Activated naive CD4-positive, alpha-beta T cell treated with anti-CD3 and anti-CD28 coated beads, Interleukin-2, amount 50 U/mL, for 24 hours (primary cell): ENCODE data around the gene PAX5.

ENCODE experiments used
- H3K27ac Mint-ChIP-seq: one replicate; pipeline ENCODE4 v1.8.0; 2021; ENCODE audit warnings: mild to moderate bottlenecking, mixed read lengths
- H3K27me3 Mint-ChIP-seq: one replicate; pipeline ENCODE4 v1.8.0; 2021; ENCODE audit warnings: mixed read lengths
- H3K36me3 Mint-ChIP-seq: one replicate; pipeline ENCODE4 v1.8.0; 2021; ENCODE audit warnings: mixed read lengths
- H3K4me1 Mint-ChIP-seq: one replicate; pipeline ENCODE4 v1.8.0; 2021; ENCODE audit warnings: mixed read lengths
- H3K4me3 Mint-ChIP-seq: one replicate; pipeline ENCODE4 v1.8.0; 2021; ENCODE audit warnings: mild to moderate bottlenecking, mixed read lengths
- H3K9me3 Mint-ChIP-seq: one replicate; pipeline ENCODE4 v1.8.0; 2021; ENCODE audit warnings: mixed read lengths

Gene PAX5

GRCh38 chr9:37042421-37042820 lies 8.4 kb upstream of the PAX5 start:
- H3K9me3 Mint-ChIP-seq: no peaks in the 10 kb centered on the region
- peaks cover 5% of the 10 kb centered on the region for H3K4me1 Mint-ChIP-seq
- H3K4me3 Mint-ChIP-seq: no peak overlapping the region
- peaks cover 40% of the 10 kb centered on the region for H3K27me3 Mint-ChIP-seq
- H3K27ac Mint-ChIP-seq: no peak overlapping the region
- no peaks in the 10 kb centered on the region for H3K36me3 Mint-ChIP-seq

- H3K4me3 Mint-ChIP-seq: no peak overlapping the region
- H3K9me3 Mint-ChIP-seq: no peaks in the 10 kb centered on the region
- H3K36me3 Mint-ChIP-seq: peaks cover 4% of the 10 kb centered on the region
- H3K27me3 Mint-ChIP-seq: peaks cover 52% of the 10 kb centered on the region
- peaks cover 20% of the 10 kb centered on the region for H3K4me1 Mint-ChIP-seq
- H3K27ac Mint-ChIP-seq: no peak overlapping the region
Observed at GRCh38 chr9:37040508-37041127, 6.5 kb upstream of the PAX5 start.

DNA sequence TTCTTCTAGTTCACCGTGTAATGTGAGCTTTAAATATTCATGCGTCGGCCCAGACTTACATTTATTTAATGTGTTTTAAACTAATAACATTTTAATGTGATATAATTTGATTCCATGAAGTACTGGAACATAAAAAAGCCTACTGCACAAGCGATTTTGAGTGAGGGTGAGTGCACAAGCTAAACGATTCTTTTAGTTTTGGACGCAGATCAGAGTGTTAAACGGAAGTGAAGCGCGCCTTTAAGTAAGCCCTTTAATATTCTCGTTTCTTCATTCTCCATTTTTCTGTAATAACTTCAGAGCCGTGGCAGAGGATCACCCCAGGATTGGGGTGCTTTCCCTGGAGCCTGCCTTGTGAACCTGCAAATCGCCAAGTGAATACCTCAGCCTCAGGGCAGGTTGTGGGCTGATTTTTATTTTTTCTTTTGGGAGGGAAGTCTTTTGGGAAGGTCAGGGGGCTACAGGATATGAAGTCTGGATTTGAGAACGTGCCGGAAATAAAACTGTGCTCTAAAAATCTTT lies 4.9 kb upstream of the PAX5 start:
- Mint-ChIP-seq H3K9me3 (no peaks in the 10 kb centered on the region), H3K36me3 (peaks cover 4% of the 10 kb centered on the region), H3K4me1 (peaks cover 33% of the 10 kb centered on the region), H3K27ac (no peak overlapping the region), H3K4me3 (no peak overlapping the region), H3K27me3 (peaks cover 55% of the 10 kb centered on the region)

DNA sequence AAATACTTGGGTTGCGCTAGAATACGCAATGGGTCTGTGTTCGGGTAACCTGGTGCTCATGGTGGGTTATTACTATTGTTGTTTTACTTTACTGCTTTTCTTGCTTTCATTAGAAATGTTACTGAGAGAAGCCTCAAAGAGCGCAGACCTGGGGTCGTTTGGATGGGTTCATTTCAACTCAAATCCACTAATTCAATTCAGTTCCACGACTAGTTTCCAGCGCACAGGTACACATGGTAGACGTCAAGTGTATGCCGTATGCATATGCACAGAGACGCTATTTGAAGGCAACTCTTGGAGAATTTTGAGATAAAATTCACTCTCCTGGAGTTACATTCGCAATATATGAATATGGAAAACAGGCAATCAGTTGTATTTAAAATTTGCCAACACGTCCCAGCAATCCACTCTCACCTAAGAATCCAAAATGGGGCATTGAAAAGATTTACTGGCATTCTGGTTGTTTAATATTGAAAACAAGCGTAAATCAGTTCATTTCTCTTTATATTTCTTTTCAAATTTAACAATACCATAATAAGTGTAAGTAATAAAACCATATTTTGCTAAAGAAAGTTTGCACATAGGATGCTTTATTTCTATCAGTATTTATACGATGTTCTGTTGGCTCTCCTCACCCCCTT lies 4.4 kb upstream of the PAX5 start:
- H3K36me3 Mint-ChIP-seq: peaks cover 4% of the 10 kb centered on the region
- H3K27me3 Mint-ChIP-seq: peaks cover 55% of the 10 kb centered on the region
- peak overlapping the region; percentile 88 for H3K4me3 Mint-ChIP-seq
- H3K9me3 Mint-ChIP-seq: no peaks in the 10 kb centered on the region
- peaks cover 36% of the 10 kb centered on the region for H3K4me1 Mint-ChIP-seq
- no peak overlapping the region for H3K27ac Mint-ChIP-seq

DNA sequence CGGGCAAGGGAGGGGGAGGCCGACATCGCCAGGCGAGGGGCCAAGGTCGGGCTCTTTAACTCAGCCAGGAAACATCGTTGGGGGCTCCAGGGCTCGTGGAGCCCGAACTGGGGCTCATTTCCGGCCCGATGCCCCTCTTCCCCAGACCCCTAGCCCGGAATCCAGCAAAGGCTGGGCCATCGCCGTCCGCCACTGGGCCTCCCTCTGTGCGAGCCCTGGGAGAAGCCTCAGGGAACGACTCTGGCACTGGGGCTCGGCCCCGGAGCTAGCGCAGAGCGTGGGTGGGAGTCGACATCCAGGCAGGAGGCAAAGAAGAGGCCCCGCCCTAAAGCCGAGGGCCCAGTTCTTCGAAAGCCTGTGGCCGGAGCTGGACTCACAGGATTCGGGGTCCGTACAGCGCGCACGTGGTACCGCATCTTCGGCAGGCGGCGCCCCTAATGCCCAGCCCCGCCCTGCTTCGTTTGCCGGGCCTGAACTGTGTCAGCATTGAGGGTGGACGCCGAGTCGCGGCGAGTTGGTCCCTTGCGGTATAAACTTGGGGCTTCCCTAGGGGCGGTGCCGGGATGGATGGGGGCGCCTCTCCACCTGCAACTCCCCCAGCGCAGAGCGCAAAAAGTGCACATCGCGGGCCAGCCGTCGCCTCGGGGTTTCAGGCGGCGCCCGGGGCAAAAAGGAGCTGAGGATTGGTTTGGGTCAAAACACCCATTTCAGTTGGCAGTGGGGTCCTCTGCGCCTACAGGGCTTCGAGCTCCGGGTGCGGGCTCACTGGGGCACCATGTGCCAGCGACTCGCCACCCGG lies 3.6 kb upstream of the PAX5 start:
- peaks cover 38% of the 10 kb centered on the region for H3K4me1 Mint-ChIP-seq
- H3K27me3 Mint-ChIP-seq: peaks cover 55% of the 10 kb centered on the region
- no peak overlapping the region for H3K27ac Mint-ChIP-seq
- H3K4me3 Mint-ChIP-seq: peak overlapping the region; percentile 88
- H3K36me3 Mint-ChIP-seq: peaks cover 4% of the 10 kb centered on the region
- H3K9me3 Mint-ChIP-seq: no peaks in the 10 kb centered on the region

GRCh38 chr9:37036776-37037502 lies 2.9 kb upstream of the PAX5 start:
- no peaks in the 10 kb centered on the region for H3K9me3 Mint-ChIP-seq
- H3K36me3 Mint-ChIP-seq: peaks cover 4% of the 10 kb centered on the region
- peak overlapping the region; percentile 48 for H3K27ac Mint-ChIP-seq
- H3K27me3 Mint-ChIP-seq: peaks cover 60% of the 10 kb centered on the region
- H3K4me1 Mint-ChIP-seq: peaks cover 38% of the 10 kb centered on the region
- peak overlapping the region; percentile 88 for H3K4me3 Mint-ChIP-seq

DNA sequence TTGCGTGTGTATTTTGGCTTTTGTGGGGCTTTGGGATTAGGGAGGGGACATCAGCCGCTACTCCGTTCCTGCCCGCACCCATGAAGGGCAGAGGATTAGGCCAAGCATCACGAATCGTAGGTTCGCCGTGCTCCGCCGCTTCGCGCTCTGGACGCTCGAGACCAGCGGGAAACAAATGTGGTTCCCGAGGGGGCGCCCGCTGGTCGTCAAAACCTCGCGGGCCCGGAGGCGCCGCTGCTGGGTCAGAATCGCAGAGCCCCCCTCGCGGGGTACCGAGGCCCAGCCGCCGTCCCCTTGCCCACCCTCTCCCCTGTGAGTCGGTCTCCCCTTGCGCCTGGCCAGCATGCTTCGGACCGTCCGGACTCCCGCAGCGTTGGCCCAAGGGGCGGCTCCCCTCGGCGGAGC lies 2.3 kb upstream of the PAX5 start:
- H3K36me3 Mint-ChIP-seq: peaks cover 4% of the 10 kb centered on the region
- no peaks in the 10 kb centered on the region for H3K9me3 Mint-ChIP-seq
- no peak overlapping the region for H3K27ac Mint-ChIP-seq
- H3K27me3 Mint-ChIP-seq: peaks cover 60% of the 10 kb centered on the region
- peak overlapping the region; percentile 88 for H3K4me3 Mint-ChIP-seq
- H3K4me1 Mint-ChIP-seq: peaks cover 38% of the 10 kb centered on the region

DNA sequence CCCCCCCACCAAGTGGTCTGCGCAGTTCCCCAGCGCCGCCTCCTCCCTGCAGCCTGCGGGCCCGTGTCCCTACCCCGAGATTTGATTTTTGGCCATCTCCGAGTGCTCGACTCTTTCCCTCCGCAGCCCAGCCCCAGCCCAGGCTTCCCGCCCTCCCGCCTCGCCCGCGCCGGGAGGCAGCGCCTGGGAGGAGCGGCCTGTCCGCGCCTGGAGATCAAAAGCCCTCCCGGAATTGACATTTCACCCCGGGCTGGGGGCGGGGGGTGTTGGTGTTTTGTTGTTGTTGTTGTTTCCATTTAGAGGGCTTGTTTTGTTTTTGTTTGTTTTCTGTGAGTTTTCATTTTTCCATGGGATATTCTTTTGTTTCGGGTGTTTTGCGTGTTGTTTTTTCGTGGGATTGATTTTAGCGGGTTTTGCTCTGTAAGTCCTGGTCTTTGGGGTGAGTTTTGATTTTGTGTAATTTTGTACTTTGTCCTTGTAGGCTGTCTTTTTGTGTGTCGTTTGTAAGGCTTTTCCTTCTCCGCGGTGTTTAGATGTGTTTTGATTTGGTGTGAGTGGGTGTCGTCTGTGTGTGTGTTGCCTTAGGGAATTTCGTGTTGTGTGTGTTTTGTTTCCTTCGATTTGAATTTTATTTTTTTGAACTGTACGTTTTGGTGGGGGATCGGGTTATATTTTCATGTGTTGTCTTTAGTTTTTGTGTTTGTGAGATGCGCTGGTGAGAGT lies 1.7 kb upstream of the PAX5 start:
- peaks cover 60% of the 10 kb centered on the region for H3K27me3 Mint-ChIP-seq
- H3K9me3 Mint-ChIP-seq: no peaks in the 10 kb centered on the region
- H3K36me3 Mint-ChIP-seq: peaks cover 4% of the 10 kb centered on the region
- peak overlapping the region; percentile 88 for H3K4me3 Mint-ChIP-seq
- peaks cover 38% of the 10 kb centered on the region for H3K4me1 Mint-ChIP-seq
- H3K27ac Mint-ChIP-seq: peak overlapping the region; percentile 32

DNA sequence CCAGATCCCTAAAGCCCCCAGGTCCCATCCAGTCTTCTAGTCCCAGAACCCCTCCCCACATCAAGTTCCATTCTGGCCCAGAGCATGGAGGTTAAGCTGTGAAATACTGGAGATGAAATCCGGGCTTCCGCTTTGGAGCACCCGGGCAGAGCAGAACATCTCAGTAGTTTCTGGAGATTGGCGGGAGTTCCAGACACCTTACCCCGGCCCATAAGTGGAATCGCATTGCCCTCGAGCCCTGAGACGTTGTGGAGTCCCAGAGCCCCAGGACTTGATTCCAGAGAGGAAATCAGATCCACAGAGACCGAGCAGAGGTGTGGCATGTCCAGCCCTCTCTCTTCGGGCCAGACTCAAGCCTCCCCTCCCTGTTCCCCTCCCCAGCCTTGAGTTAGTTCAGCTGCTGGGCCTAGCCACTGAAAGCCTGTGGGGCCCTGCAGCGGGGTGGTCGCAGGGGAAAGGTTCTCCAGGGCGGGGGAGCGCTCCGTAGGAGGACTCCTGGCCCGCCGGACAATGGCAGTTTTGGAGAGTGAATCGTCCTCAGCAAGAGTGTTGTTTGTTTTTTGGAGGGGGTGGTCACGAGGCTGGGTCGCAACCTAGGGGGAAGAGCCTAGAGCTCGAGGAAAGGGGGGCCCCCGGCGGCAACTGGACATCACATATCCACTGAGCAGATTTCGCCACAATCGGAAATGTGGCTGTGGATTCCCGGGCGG lies 1.0 kb upstream of the PAX5 start:
- Mint-ChIP-seq H3K4me3 (peak overlapping the region; percentile 79), H3K4me1 (peaks cover 45% of the 10 kb centered on the region), H3K9me3 (no peaks in the 10 kb centered on the region), H3K27me3 (peaks cover 61% of the 10 kb centered on the region), H3K27ac (no peak overlapping the region), H3K36me3 (peaks cover 4% of the 10 kb centered on the region)

DNA sequence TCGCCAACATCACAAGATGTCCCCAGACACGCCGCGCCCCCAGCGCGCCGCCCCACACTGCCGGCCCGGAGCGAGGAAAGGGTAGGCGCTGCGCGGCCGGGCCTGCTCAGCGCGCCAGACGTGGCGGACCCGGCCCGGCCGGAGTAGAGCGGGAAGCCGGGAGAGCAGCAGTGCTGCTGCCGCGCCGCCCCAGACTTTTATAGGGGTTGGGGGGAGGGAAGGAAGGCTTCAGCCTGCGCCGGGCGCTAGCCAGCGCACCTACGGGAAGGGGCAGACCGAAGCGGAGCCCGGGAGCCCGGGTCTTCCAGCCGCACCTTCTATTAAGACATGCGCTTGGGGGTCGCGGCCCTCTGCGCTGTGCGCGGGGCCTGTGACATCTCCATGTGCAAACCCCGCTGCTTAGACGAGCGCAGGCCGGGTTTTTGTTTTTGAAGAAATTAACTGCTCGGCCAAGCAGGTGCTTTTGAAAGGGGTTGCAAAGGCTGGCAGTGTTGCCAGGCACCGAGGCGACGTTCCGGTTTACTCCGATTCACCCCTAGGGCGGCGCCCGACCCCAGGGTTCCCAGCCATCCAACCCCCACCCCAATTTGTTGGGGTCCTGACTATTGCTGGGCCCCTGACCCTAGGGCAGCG lies 353 bp upstream of the PAX5 start:
- Mint-ChIP-seq H3K27me3 (peaks cover 61% of the 10 kb centered on the region), H3K4me3 (peak overlapping the region; percentile 79), H3K9me3 (no peaks in the 10 kb centered on the region), H3K36me3 (peaks cover 4% of the 10 kb centered on the region), H3K27ac (no peak overlapping the region), H3K4me1 (peaks cover 52% of the 10 kb centered on the region)

GRCh38 chr9:37033141-37033540 lies 927 bp downstream of the PAX5 start:
- Mint-ChIP-seq H3K27me3 (peaks cover 58% of the 10 kb centered on the region), H3K4me3 (peak overlapping the region; percentile 54), H3K9me3 (no peaks in the 10 kb centered on the region), H3K36me3 (peaks cover 4% of the 10 kb centered on the region), H3K4me1 (peaks cover 56% of the 10 kb centered on the region), H3K27ac (no peak overlapping the region)

GRCh38 chr9:37032713-37033112 lies 1.4 kb downstream of the PAX5 start:
- Mint-ChIP-seq H3K4me3 (no peak overlapping the region), H3K9me3 (no peaks in the 10 kb centered on the region), H3K27me3 (peaks cover 60% of the 10 kb centered on the region), H3K36me3 (peaks cover 4% of the 10 kb centered on the region), H3K27ac (no peak overlapping the region), H3K4me1 (peaks cover 58% of the 10 kb centered on the region)

GRCh38 chr9:37031902-37032301 lies 2.2 kb downstream of the PAX5 start:
- peaks cover 56% of the 10 kb centered on the region for H3K4me1 Mint-ChIP-seq
- peaks cover 4% of the 10 kb centered on the region for H3K36me3 Mint-ChIP-seq
- no peak overlapping the region for H3K4me3 Mint-ChIP-seq
- no peak overlapping the region for H3K27ac Mint-ChIP-seq
- peaks cover 57% of the 10 kb centered on the region for H3K27me3 Mint-ChIP-seq
- no peaks in the 10 kb centered on the region for H3K9me3 Mint-ChIP-seq

- peaks cover 3% of the 10 kb centered on the region for H3K36me3 Mint-ChIP-seq
- H3K27ac Mint-ChIP-seq: no peak overlapping the region
- H3K4me1 Mint-ChIP-seq: peaks cover 53% of the 10 kb centered on the region
- H3K27me3 Mint-ChIP-seq: peaks cover 54% of the 10 kb centered on the region
- no peak overlapping the region for H3K4me3 Mint-ChIP-seq
- no peaks in the 10 kb centered on the region for H3K9me3 Mint-ChIP-seq
Observed at GRCh38 chr9:37031081-37031480, 3.0 kb downstream of the PAX5 start.
